ENCODE results near the gene SMC1A. TPM values are rescaled to one million over a fixed set of nuclear protein-coding genes. Genes with fewer than 3 reads are reported as not detected.

SMC1A gene
- total RNA-seq, 4 donors from 2014 or later: 32.8 to 52.0 (median 36.5) TPM

DNA sequence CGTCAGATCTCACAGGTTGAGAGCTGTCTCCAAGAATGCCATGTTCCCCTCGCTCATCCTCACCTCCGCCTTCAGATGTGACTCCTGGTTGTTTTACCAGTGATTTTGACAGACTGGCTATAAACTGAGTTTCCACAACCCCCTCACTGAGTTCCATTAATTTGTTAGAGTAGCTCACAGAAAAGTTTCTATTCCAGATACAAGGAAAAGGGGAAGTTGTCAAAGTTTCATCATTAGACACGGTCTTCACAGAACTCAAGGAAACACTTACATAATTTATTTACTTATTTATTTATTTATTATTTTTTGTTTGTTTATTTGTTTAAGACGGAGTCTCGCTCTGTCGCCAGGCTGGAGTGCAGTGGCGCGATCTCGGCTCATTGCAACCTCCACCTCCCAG is 85.4 kb downstream of the SMC1A start:
- no peak for TF ChIP-seq POLR2A (IDR thresholded peaks at IDR 0.05; ENCODE audit: low read depth)
- no peaks in the 10 kb centered on the region for H3K4me1 ChIP-seq

DNA sequence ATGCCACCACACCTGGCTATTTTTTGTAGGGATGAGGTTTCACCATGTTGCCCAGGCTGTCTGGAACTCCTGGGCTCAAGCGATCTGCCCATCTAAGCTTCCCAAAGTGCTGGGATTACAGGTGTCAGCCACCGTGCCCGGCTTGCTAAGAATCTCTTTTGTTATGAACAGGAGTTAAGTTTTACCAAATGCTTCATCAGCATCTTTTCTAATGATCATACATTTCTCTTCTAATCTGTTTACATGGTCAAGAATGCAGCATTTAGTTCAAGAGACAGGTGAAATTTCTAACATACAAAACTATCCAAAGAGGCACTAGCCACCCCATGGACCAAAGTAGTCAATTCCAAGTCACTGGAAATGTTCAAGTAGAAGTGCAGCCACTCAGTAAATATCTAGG is 88.6 kb downstream of the SMC1A start:
- Histone ChIP-seq H3K27me3 (peaks cover 0 to 8% (median 0%) of the 10 kb centered on the region in 4 donors), H3K36me3 (no peaks in the 10 kb centered on the region), H3K27ac (replicated peaks in 1 of 4) (no peak overlapping the region), H3K4me1 (no peaks in the 10 kb centered on the region), H3K9me3 (no peaks in the 10 kb centered on the region), H3K4me3 (no peak overlapping the region)
- intact Hi-C loops (cut with DNase I): no loop called here
- 68% methylated on average over 3 of the region's 3 CpGs for WGBS
- DNase-seq (ENCODE audit: extremely low spot score): no peak
- TF ChIP-seq, protein P1, sequence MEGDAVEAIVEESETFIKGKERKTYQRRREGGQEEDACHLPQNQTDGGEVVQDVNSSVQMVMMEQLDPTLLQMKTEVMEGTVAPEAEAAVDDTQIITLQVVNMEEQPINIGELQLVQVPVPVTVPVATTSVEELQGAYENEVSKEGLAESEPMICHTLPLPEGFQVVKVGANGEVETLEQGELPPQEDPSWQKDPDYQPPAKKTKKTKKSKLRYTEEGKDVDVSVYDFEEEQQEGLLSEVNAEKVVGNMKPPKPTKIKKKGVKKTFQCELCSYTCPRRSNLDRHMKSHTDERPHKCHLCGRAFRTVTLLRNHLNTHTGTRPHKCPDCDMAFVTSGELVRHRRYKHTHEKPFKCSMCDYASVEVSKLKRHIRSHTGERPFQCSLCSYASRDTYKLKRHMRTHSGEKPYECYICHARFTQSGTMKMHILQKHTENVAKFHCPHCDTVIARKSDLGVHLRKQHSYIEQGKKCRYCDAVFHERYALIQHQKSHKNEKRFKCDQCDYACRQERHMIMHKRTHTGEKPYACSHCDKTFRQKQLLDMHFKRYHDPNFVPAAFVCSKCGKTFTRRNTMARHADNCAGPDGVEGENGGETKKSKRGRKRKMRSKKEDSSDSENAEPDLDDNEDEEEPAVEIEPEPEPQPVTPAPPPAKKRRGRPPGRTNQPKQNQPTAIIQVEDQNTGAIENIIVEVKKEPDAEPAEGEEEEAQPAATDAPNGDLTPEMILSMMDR (IDR thresholded peaks at IDR 0.05): no peak
- TF ChIP-seq EP300 (IDR thresholded peaks at IDR 0.05) (no peak), POLR2A (IDR thresholded peaks at IDR 0.05; ENCODE audit: low read depth) (no peak), POLR2AphosphoS5 (IDR thresholded peaks at IDR 0.05) (no peak)

More for the DNA sequence above, 85.4 kb downstream of the SMC1A start:
- Histone ChIP-seq H3K27ac (replicated peaks in 1 of 4) (no peak overlapping the region), H3K27me3 (peaks cover 0 to 5% (median 0%) of the 10 kb centered on the region in 4 donors), H3K9me3 (no peaks in the 10 kb centered on the region), H3K4me3 (no peak overlapping the region), H3K36me3 (no peaks in the 10 kb centered on the region)
- DNase-seq (ENCODE audit: extremely low spot score): no peak
- intact Hi-C loops (cut with DNase I): no loop called here
- WGBS: 88% methylated on average over 10 of the region's 10 CpGs

DNA sequence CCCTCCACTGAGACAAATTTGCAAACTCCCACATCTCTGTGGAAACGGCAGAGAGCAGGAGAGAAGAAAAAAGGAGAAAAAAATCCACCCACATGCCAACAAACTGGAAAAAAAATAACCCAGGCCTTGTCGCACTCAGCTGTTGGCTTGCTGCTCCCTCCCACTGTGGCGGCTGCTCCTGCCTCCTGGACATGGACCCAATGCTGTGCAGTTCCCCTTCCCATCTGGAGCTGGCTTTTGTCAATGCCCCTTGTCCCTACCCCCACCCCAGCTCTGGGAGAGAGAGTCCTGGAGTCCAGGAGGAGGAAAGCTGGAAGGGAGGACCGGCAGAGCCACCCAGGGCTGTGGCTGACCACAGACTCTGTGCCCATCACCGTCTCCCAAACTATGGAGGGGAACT is 90.2 kb downstream of the SMC1A start:
- H3K27me3 ChIP-seq: peaks cover 0 to 14% (median 0%) of the 10 kb centered on the region in 4 donors
- intact Hi-C loops (cut with DNase I): no loop called here
- H3K27ac ChIP-seq (replicated peaks in 1 of 4): no peak overlapping the region
- no peak overlapping the region for H3K4me3 ChIP-seq
- TF ChIP-seq EP300 (IDR thresholded peaks at IDR 0.05): no peak
- no peak for TF ChIP-seq POLR2AphosphoS5 (IDR thresholded peaks at IDR 0.05)
- TF ChIP-seq, protein P1 (IDR thresholded peaks at IDR 0.05): no peak
- TF ChIP-seq POLR2A (IDR thresholded peaks at IDR 0.05; ENCODE audit: low read depth): no peak
- no peaks in the 10 kb centered on the region for H3K9me3 ChIP-seq
- H3K36me3 ChIP-seq: no peaks in the 10 kb centered on the region
- WGBS: 37% methylated on average over 4 of the region's 5 CpGs
- DNase-seq (ENCODE audit: extremely low spot score): no peak
- no peaks in the 10 kb centered on the region for H3K4me1 ChIP-seq

DNA sequence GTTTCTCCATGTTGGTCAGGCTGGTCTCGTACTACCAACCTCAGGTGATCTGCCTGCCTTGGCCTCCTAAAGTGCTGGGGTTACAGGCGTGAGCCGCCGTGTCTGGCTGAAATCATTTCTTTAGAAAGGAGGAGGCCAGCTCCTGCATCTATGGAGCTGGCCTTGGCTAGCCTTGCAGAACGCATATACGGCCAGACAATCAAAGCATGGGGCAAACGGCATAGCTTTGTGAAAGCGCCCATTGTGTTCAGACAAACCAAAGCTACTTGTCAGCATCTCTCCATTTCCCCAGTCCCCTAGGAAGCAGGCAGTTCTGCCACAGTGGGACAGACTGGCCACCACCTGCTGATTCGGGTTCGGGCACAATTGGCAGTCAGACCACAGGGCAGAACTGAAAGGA is 92.1 kb downstream of the SMC1A start:
- no peak overlapping the region for H3K4me3 ChIP-seq
- DNase-seq (ENCODE audit: extremely low spot score): no peak
- peaks cover 0 to 14% (median 0%) of the 10 kb centered on the region in 4 donors for H3K27me3 ChIP-seq

DNA sequence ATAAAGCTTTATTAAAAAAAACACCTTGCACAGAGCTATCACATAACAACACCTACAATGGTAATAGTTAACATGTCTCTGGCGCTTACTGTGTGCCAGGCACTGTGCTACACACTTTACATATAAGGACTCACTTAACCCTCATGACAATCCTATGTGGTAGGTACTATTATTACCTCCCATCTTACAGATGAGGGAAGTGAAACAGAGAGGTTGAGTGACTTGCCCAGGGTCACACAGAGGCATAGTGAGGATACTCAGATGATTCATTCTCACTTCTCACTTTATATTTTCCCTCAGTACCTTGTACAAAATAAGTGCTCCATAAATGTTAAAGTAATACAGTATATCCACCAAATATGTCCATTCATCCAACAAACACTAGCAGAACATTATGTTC is 97.7 kb downstream of the SMC1A start:
- peaks cover 0 to 14% (median 8%) of the 10 kb centered on the region in 4 donors for H3K4me1 ChIP-seq
- H3K36me3 ChIP-seq: no peaks in the 10 kb centered on the region
- no peaks in the 10 kb centered on the region for H3K9me3 ChIP-seq
- no peak overlapping the region for H3K4me3 ChIP-seq
- TF ChIP-seq POLR2A (IDR thresholded peaks at IDR 0.05; ENCODE audit: low read depth) (no peak), EP300 (IDR thresholded peaks at IDR 0.05) (no peak), POLR2AphosphoS5 (IDR thresholded peaks at IDR 0.05) (no peak)
- TF ChIP-seq, protein P1 (IDR thresholded peaks at IDR 0.05): no peak
- no peak overlapping the region for H3K27ac ChIP-seq (replicated peaks in 1 of 4)
- peaks cover 0 to 8% (median 3%) of the 10 kb centered on the region in 4 donors for H3K27me3 ChIP-seq
- WGBS: 73% methylated on average over 1 of the region's 1 CpG
- intact Hi-C loops (cut with DNase I): no loop called here
- no peak for DNase-seq (ENCODE audit: extremely low spot score)

More for the DNA sequence above, 92.1 kb downstream of the SMC1A start:
- TF ChIP-seq EP300 (IDR thresholded peaks at IDR 0.05): no peak
- TF ChIP-seq POLR2AphosphoS5 (IDR thresholded peaks at IDR 0.05): no peak
- TF ChIP-seq POLR2A (IDR thresholded peaks at IDR 0.05; ENCODE audit: low read depth): no peak
- TF ChIP-seq, protein P1 (IDR thresholded peaks at IDR 0.05): no peak
- Histone ChIP-seq H3K27ac (replicated peaks in 1 of 4) (no peak overlapping the region), H3K9me3 (no peaks in the 10 kb centered on the region), H3K4me1 (no peaks in the 10 kb centered on the region), H3K36me3 (no peaks in the 10 kb centered on the region)
- 85% methylated on average over 10 of the region's 10 CpGs for whole genome bisulfite sequencing
- intact Hi-C loops (cut with DNase I): no loop called here

Small RNA genes within 50 kb of the gene (small RNA-seq; reads per million reads assigned to genes)
- 0 reads per million in 3 donors for gene AC245102.2
- 0 reads per million in 3 donors for gene MIR6857
- gene RF00019: 0 reads per million in 3 donors
- gene VTRNA3-1P: 0 reads per million in 3 donors

Other genes with a start within 250 kb of the SMC1A start
- gene KDM5C, start 197.4 kb downstream of the SMC1A start, total RNA-seq: 100 to 1,000 TPM in 2 of 4 donors, 10 to 100 TPM in 2; 64.8 to 128 (median 85.2) TPM
- 10 to 100 TPM; 12.0 to 24.8 (median 20.0) TPM for gene IQSEC2, start 141.1 kb downstream of the SMC1A start, total RNA-seq
- gene RIBC1, start 219 bp upstream of the SMC1A start, total RNA-seq: 1 to 10 TPM in 1 of 4 donors, under 1 TPM in 3; 0.40 to 1.7 (median 0.62) TPM
- 100 to 1,000 TPM in 2 of 4 donors, 10 to 100 TPM in 2; 72.7 to 105 (median 94.3) TPM for gene HSD17B10, start 11.7 kb upstream of the SMC1A start, total RNA-seq

All from esophagus muscularis mucosa (tissue), 4 donors.